H54 (cell line): ENCODE results near the gene IL22.

Experiments used
- DNase-seq: peaks from one replicate; pipeline ENCODE4 v3.0.0; 2011; ENCODE audit warnings: low spot score, mixed read lengths; ENCODE audit not compliant: insufficient read length
- FAIRE-seq: peaks from 3 replicates; lab custom pipeline; 2011; peaks lifted over from hg19 to GRCh38; lab: Jason Lieb, UNC
- POLR2A ChIP-seq: IDR thresholded peaks from 2 replicates; pipeline ENCODE4 v1.6.1; 2011; ENCODE audit warnings: low read depth, mild to moderate bottlenecking, low read length

IL22 gene

GRCh38 chr12:68200854-68201253 is 52.5 kb downstream of the IL22 start:
- DNase-seq (no peak), FAIRE-seq (no peak)
- TF ChIP-seq POLR2A, result no peak

GRCh38 chr12:68199127-68199526 is 54.3 kb downstream of the IL22 start:
- DNase-seq, result no peak
- FAIRE-seq, result no peak

GRCh38 chr12:68198507-68199086 is 54.8 kb downstream of the IL22 start:
- DNase-seq, result no peak
- no peak for TF ChIP-seq POLR2A
- FAIRE-seq, result no peak

More at GRCh38 chr12:68199127-68199526, 54.3 kb downstream of the IL22 start:
- no peak for TF ChIP-seq POLR2A
